ENCODE results near the gene POLE. TPM values are rescaled to one million over a fixed set of nuclear protein-coding genes. Genes with fewer than 3 reads are reported as not detected.

POLE gene
- total RNA-seq, 1 donor from 2014 or later, result 72.5 TPM

- DNase-seq (ENCODE audit: extremely low spot score, unreplicated experiment), result no peak
- H3K27me3 Mint-ChIP-seq (ENCODE audit: unreplicated experiment), result no peaks in the 10 kb centered on the region
Observed at GRCh38 chr12:132639956-132640520, 47.1 kb downstream of the POLE start.

DNA sequence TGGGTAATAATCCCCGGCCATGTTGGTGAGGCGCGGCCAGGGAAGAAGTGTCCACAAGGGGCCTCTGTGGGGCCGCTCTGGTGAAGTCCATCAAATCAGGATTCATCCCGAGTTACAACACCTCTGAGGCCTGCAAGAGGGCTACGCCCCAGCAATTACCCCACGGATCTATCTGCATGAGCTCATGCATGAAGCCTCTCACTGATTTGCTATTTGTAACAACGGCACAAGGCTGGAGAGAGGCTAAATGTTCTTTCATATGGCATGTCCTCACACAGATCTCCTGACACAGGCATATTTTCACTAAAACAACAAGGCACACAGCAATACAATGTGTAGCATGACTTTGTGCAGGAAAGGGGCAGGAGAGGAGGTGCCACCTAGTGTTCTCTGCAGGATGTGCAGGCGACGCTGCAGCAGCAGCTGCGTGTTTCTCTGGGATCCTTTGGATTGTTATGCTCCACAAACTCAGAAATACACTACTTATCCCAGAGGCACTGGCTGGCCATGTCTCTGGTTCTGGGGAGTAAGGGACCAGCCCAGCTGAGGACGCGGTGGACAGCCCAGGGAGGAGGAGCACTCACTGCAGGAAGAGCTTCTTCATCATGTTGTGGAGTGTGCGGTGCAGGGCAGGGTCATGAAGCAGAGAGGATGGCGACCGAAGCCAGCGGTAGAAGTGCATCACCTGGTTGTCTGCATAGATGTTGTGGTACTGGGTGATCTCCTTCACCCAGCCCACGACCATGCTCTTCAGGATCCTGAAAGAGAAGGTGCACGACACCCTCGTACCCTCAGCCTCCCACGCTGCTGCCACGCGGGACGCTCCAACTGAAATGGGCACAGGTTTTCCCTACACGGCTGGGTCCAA is 48.4 kb downstream of the POLE start:
- Mint-ChIP-seq H3K27ac (ENCODE audit: unreplicated experiment) (no peak overlapping the region), H3K4me1 (ENCODE audit: unreplicated experiment) (peaks cover 2% of the 10 kb centered on the region)

More at GRCh38 chr12:132639956-132640520, 47.1 kb downstream of the POLE start:
- Mint-ChIP-seq H3K9me3 (ENCODE audit: unreplicated experiment) (no peaks in the 10 kb centered on the region), H3K27ac (ENCODE audit: unreplicated experiment) (no peak overlapping the region), H3K36me3 (ENCODE audit: unreplicated experiment) (peaks cover 33% of the 10 kb centered on the region), H3K4me1 (ENCODE audit: unreplicated experiment) (peaks cover 2% of the 10 kb centered on the region), H3K4me3 (ENCODE audit: unreplicated experiment) (no peak overlapping the region)
- TF ChIP-seq, protein P1, sequence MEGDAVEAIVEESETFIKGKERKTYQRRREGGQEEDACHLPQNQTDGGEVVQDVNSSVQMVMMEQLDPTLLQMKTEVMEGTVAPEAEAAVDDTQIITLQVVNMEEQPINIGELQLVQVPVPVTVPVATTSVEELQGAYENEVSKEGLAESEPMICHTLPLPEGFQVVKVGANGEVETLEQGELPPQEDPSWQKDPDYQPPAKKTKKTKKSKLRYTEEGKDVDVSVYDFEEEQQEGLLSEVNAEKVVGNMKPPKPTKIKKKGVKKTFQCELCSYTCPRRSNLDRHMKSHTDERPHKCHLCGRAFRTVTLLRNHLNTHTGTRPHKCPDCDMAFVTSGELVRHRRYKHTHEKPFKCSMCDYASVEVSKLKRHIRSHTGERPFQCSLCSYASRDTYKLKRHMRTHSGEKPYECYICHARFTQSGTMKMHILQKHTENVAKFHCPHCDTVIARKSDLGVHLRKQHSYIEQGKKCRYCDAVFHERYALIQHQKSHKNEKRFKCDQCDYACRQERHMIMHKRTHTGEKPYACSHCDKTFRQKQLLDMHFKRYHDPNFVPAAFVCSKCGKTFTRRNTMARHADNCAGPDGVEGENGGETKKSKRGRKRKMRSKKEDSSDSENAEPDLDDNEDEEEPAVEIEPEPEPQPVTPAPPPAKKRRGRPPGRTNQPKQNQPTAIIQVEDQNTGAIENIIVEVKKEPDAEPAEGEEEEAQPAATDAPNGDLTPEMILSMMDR (IDR thresholded peaks at IDR 0.05), result no peak

GRCh38 chr12:132637811-132638210 is 49.3 kb downstream of the POLE start:
- no peaks in the 10 kb centered on the region for H3K27me3 Mint-ChIP-seq (ENCODE audit: unreplicated experiment)
- H3K4me1 Mint-ChIP-seq (ENCODE audit: unreplicated experiment), result peaks cover 2% of the 10 kb centered on the region
- TF ChIP-seq, protein P1 (IDR thresholded peaks at IDR 0.05), result no peak
- no peak overlapping the region for H3K4me3 Mint-ChIP-seq (ENCODE audit: unreplicated experiment)
- H3K36me3 Mint-ChIP-seq (ENCODE audit: unreplicated experiment), result peaks cover 43% of the 10 kb centered on the region
- no peak for DNase-seq (ENCODE audit: extremely low spot score, unreplicated experiment)
- no peak overlapping the region for H3K27ac Mint-ChIP-seq (ENCODE audit: unreplicated experiment)
- H3K9me3 Mint-ChIP-seq (ENCODE audit: unreplicated experiment), result no peaks in the 10 kb centered on the region

More for the DNA sequence above, 48.4 kb downstream of the POLE start:
- TF ChIP-seq, protein P1 (IDR thresholded peaks at IDR 0.05), result peak; percentile 76
- H3K4me3 Mint-ChIP-seq (ENCODE audit: unreplicated experiment), result no peak overlapping the region
- H3K27me3 Mint-ChIP-seq (ENCODE audit: unreplicated experiment), result no peaks in the 10 kb centered on the region
- no peaks in the 10 kb centered on the region for H3K9me3 Mint-ChIP-seq (ENCODE audit: unreplicated experiment)
- H3K36me3 Mint-ChIP-seq (ENCODE audit: unreplicated experiment), result peaks cover 43% of the 10 kb centered on the region
- no peak for DNase-seq (ENCODE audit: extremely low spot score, unreplicated experiment)

DNA sequence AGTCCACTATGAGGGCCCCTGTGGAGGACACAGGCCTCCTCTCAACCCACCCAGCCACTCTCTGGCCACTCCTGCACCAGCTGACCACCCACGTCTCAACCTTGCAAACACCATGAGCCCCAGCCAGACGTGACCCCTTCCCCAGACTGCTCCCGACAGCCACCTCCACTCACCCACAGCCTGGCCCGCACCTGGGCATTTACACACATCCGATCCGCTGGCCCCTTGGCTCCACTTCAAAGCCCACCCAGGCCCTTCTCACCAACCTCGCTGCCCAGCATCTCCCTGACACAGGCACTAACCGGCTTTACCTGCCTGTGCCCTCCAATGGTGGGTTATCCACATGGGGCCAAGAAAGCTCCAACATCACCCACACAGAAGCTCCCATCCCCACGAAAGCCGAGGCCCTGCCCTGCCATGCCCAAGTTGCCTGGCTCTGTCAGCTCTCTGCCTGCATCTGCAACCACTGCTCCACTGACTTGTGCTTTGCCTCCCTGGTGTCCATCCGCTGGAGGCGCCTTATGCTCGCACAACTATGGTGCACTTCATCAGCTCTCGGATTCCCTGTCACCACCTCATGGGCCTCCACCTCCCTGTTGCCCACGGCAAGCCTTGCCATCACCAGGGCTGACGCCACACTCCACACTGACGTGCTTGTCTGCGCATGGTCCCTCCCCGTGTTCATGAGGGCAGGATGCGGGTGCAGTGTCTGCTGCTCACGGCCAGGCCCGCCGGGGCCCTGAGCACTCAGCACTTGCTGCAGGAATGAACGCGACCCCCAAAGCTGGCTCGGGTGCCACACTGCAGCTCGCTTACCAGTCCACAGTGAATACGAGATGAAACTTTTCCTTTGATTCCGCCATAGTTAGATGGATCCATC is 51.8 kb downstream of the POLE start:
- Mint-ChIP-seq H3K9me3 (ENCODE audit: unreplicated experiment) (no peaks in the 10 kb centered on the region), H3K27ac (ENCODE audit: unreplicated experiment) (no peak overlapping the region), H3K36me3 (ENCODE audit: unreplicated experiment) (peaks cover 58% of the 10 kb centered on the region), H3K4me1 (ENCODE audit: unreplicated experiment) (peaks cover 2% of the 10 kb centered on the region), H3K27me3 (ENCODE audit: unreplicated experiment) (no peaks in the 10 kb centered on the region), H3K4me3 (ENCODE audit: unreplicated experiment) (no peak overlapping the region)
- TF ChIP-seq, protein P1 (IDR thresholded peaks at IDR 0.05), result no peak
- no peak for DNase-seq (ENCODE audit: extremely low spot score, unreplicated experiment)

Data from osteocyte (in vitro differentiated cells).